Bronchial epithelial cell (primary cell): ENCODE data around the gene EML6. TPM values are rescaled to one million over a fixed set of nuclear protein-coding genes. Genes with fewer than 3 reads are reported as not detected.
A peak's percentile ranks its signal among the peaks of the same experiment; 100 is the strongest.

Source experiments
- DNase-seq: peaks from one replicate; pipeline ENCODE4 v3.0.0-alpha.2; 2010; ENCODE audit warnings: low read depth
- FAIRE-seq: peaks from 2 replicates; lab custom pipeline; 2011; peaks lifted over from hg19 to GRCh38; lab: Jason Lieb, UNC
- H3K27me3 ChIP-seq: 2 replicates; pipeline ENCODE4 v1.5.1; 2011; ENCODE audit warnings: low read length; ENCODE audit not compliant: control insufficient read depth, insufficient read depth
- H3K36me3 ChIP-seq: 2 replicates; pipeline ENCODE4 v1.5.1; 2011; ENCODE audit warnings: low read length; ENCODE audit not compliant: control insufficient read depth, insufficient read depth
- H3K4me3 ChIP-seq: 2 replicates; pipeline ENCODE4 v1.5.1; 2011; ENCODE audit warnings: mild to moderate bottlenecking, low read depth, low read length, control low read depth
- CTCF ChIP-seq: IDR thresholded peaks from 2 replicates; pipeline ENCODE4 v1.5.1; 2011; ENCODE audit warnings: mild to moderate bottlenecking, moderate library complexity, low read length, control low read depth, inconsistent platforms; ENCODE audit not compliant: insufficient read depth, severe bottlenecking
- total RNA-seq: library from RNA; depleted of rRNA; stranded (reverse); fragments of >200 nt; gene quantifications from 2 replicates; pipeline ENCODE4 v1.2.1, GENCODE V29; 2014

Gene EML6
- total RNA-seq, 1 donor from 2014 or later: 0.53 TPM

- H3K36me3 ChIP-seq: no peaks in the 10 kb centered on the region
- no peak for TF ChIP-seq CTCF
- DNase-seq (no peak), FAIRE-seq (no peak)
- H3K27me3 ChIP-seq: no peaks in the 10 kb centered on the region
- H3K4me3 ChIP-seq: no peak overlapping the region
Observed at GRCh38 chr2:54815148-54815539, 91.7 kb downstream of the EML6 start.

GRCh38 chr2:54818226-54818625, 94.8 kb downstream of the EML6 start:
- FAIRE-seq (no peak), DNase-seq (no peak)
- Histone ChIP-seq H3K27me3 (no peaks in the 10 kb centered on the region), H3K36me3 (no peaks in the 10 kb centered on the region), H3K4me3 (no peak overlapping the region)
- no peak for TF ChIP-seq CTCF

GRCh38 chr2:54820558-54820957, 97.1 kb downstream of the EML6 start:
- no peak for TF ChIP-seq CTCF
- Histone ChIP-seq H3K4me3 (no peak overlapping the region), H3K27me3 (no peaks in the 10 kb centered on the region), H3K36me3 (no peaks in the 10 kb centered on the region)
- DNase-seq (no peak), FAIRE-seq (no peak)

GRCh38 chr2:54824567-54824966, 101.1 kb downstream of the EML6 start:
- H3K36me3 ChIP-seq: no peaks in the 10 kb centered on the region
- H3K27me3 ChIP-seq: no peaks in the 10 kb centered on the region
- FAIRE-seq: no peak
- TF ChIP-seq CTCF: no peak
- DNase-seq: no peak
- no peak overlapping the region for H3K4me3 ChIP-seq

- Histone ChIP-seq H3K27me3 (no peaks in the 10 kb centered on the region), H3K36me3 (no peaks in the 10 kb centered on the region), H3K4me3 (no peak overlapping the region)
- no peak for TF ChIP-seq CTCF
- peak; percentile 52 for DNase-seq
- FAIRE-seq: no peak
Observed at GRCh38 chr2:54830546-54830945, 107.1 kb downstream of the EML6 start.

- Histone ChIP-seq H3K4me3 (no peak overlapping the region), H3K27me3 (no peaks in the 10 kb centered on the region), H3K36me3 (no peaks in the 10 kb centered on the region)
- FAIRE-seq: no peak
- TF ChIP-seq CTCF: no peak
- DNase-seq: no peak
Observed at GRCh38 chr2:54831480-54831879, 108.0 kb downstream of the EML6 start.
